Measurements from ENCODE around the gene EFCAB8. TPM values are rescaled to one million over a fixed set of nuclear protein-coding genes. Genes with fewer than 3 reads are reported as not detected.

EFCAB8 gene
- total RNA-seq, 4 donors from 2014 or later, result 1.4 to 1.5 TPM; not detected in 2

GRCh38 chr20:32989507-32990283 is 131.0 kb downstream of the EFCAB8 start:
- Histone ChIP-seq H3K27ac (no peak overlapping the region), H3K36me3 (no peaks in the 10 kb centered on the region), H3K27me3 (no peaks in the 10 kb centered on the region), H3K4me3 (no peak overlapping the region), H3K9me3 (no peaks in the 10 kb centered on the region), H3K4me1 (no peaks in the 10 kb centered on the region)
- intact Hi-C loops (cut with DNase I; ENCODE audit: low total_unique reads), result no loop called here
- no peak for TF ChIP-seq CTCF (IDR thresholded peaks at IDR 0.05)
- no peak for TF ChIP-seq POLR2A (IDR thresholded peaks at IDR 0.05)
- no peak for DNase-seq

- no peaks in the 10 kb centered on the region for H3K27me3 ChIP-seq
These were observed 131.7 kb downstream of the EFCAB8 start for GRCh38 chr20:32990426-32990825.

GRCh38 chr20:32991383-32991782 is 132.7 kb downstream of the EFCAB8 start:
- Histone ChIP-seq H3K27ac (no peak overlapping the region), H3K4me1 (no peaks in the 10 kb centered on the region), H3K27me3 (no peaks in the 10 kb centered on the region), H3K4me3 (no peak overlapping the region), H3K36me3 (no peaks in the 10 kb centered on the region), H3K9me3 (no peaks in the 10 kb centered on the region)
- intact Hi-C loops (cut with DNase I; ENCODE audit: low total_unique reads), result no loop called here
- no peak for DNase-seq
- no peak for TF ChIP-seq POLR2A (IDR thresholded peaks at IDR 0.05)
- no peak for TF ChIP-seq CTCF (IDR thresholded peaks at IDR 0.05)

More at GRCh38 chr20:32990426-32990825, 131.7 kb downstream of the EFCAB8 start:
- Histone ChIP-seq H3K36me3 (no peaks in the 10 kb centered on the region), H3K27ac (no peak overlapping the region), H3K9me3 (no peaks in the 10 kb centered on the region), H3K4me3 (no peak overlapping the region), H3K4me1 (no peaks in the 10 kb centered on the region)
- TF ChIP-seq CTCF (IDR thresholded peaks at IDR 0.05) (no peak), POLR2A (IDR thresholded peaks at IDR 0.05) (no peak)
- no peak for DNase-seq
- intact Hi-C loops (cut with DNase I; ENCODE audit: low total_unique reads), result no loop called here

- Histone ChIP-seq H3K4me3 (no peak overlapping the region), H3K27ac (no peak overlapping the region), H3K36me3 (no peaks in the 10 kb centered on the region), H3K27me3 (no peaks in the 10 kb centered on the region), H3K4me1 (no peaks in the 10 kb centered on the region), H3K9me3 (no peaks in the 10 kb centered on the region)
- TF ChIP-seq CTCF (IDR thresholded peaks at IDR 0.05) (no peak), POLR2A (IDR thresholded peaks at IDR 0.05) (no peak)
- intact Hi-C loops (cut with DNase I; ENCODE audit: low total_unique reads), result no loop called here
- no peak for DNase-seq
These were observed 133.3 kb downstream of the EFCAB8 start for GRCh38 chr20:32991792-32992641.

All from uterus (tissue), 4 donors.